Calu3 (cell line): Measurements from ENCODE around the gene INKA2. TPM values are rescaled to one million over a fixed set of nuclear protein-coding genes. Genes with fewer than 3 reads are reported as not detected.

Experiments
- BruUV-seq: library from RNA; stranded (reverse); fragments of 400-500 nt; replicated peaks from 2 replicates; lab custom pipeline; 2021; lab: Mats Ljungman, UMichigan
- CTCF ChIA-PET: fragments of 300-600 bp; sonication (Branson Sonifier 250); formaldehyde crosslinking; loops from one replicate; lab custom pipeline; 2022; ENCODE audit warnings: antibody characterized with exemption; lab: Charles Lee
- DNase-seq: peaks from one replicate; pipeline ENCODE4 v3.0.0; 2022
- H3K27ac Mint-ChIP-seq: one replicate; pipeline ENCODE4 v1.8.0; 2022; ENCODE audit warnings: mixed read lengths; ENCODE audit not compliant: unreplicated experiment
- H3K27me3 Mint-ChIP-seq: one replicate; pipeline ENCODE4 v1.8.0; 2022; ENCODE audit warnings: mixed read lengths; ENCODE audit not compliant: unreplicated experiment
- H3K36me3 Mint-ChIP-seq: one replicate; pipeline ENCODE4 v1.8.0; 2022; ENCODE audit warnings: mild to moderate bottlenecking, moderate library complexity, mixed read lengths; ENCODE audit not compliant: insufficient read depth, unreplicated experiment
- H3K4me1 Mint-ChIP-seq: one replicate; pipeline ENCODE4 v1.8.0; 2022; ENCODE audit warnings: mild to moderate bottlenecking, low read depth, mixed read lengths; ENCODE audit not compliant: unreplicated experiment
- H3K4me3 Mint-ChIP-seq: one replicate; pipeline ENCODE4 v1.8.0; 2022; ENCODE audit warnings: mild to moderate bottlenecking, low read depth, moderate library complexity, mixed read lengths; ENCODE audit not compliant: unreplicated experiment
- H3K9me3 Mint-ChIP-seq: one replicate; pipeline ENCODE4 v1.8.0; 2022; ENCODE audit warnings: low read depth, mixed read lengths; ENCODE audit not compliant: unreplicated experiment
- intact Hi-C: fragments of 100-400 bp; cut with micrococcal nuclease; formaldehyde crosslinking; loops from one replicate; pipeline ENCODE4 v1.10.0; 2022; ENCODE audit not compliant: unreplicated experiment
- total RNA-seq: library from RNA; stranded (reverse); gene quantifications from 2 replicates; pipeline ENCODE4 v1.2.3, GENCODE V29; 2022
- TF ChIP-seq, protein P1 (sequence below): fragments of 200-600 bp; IDR thresholded peaks from one replicate; pipeline ENCODE4 v1.8.0; 2022; ENCODE audit warnings: antibody characterized with exemption; ENCODE audit not compliant: unreplicated experiment

The INKA2 gene
- total RNA-seq, 1 experiment from 2014 or later: not detected

DNA sequence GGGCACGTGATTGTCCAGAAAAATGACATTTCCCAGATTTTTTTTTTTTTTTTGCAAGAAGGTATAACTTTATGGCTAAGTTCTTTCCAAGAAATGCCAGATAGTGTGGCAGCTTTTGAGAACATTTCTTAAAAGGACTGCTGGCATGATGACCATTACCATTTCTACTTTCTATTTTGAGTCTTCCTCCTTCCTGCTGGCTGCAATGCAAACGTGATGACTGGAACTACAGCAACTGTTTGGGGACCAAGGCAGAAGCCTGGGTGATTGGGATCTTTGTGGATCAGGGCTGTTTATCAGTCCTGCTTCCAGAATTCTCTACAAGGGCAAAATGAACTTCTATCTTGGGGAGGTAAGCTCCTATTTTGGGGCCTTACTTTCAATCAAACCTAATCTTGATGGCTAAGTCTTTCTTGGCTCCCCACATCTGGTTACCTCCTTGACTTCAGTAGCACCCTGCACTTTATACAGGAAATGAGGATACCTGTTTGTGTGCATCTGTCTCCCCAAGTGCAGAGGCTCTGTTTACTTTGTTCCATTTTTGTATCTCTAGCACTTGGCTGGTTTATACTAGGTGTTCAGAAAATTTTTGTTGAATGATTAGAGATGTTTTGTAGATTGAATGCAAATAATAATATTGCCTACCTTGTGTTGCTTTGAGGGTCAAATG is 12.8 kb upstream of the INKA2 start:
- Mint-ChIP-seq H3K27ac (no peak overlapping the region), H3K9me3 (no peaks in the 10 kb centered on the region), H3K27me3 (peaks cover 55% of the 10 kb centered on the region), H3K4me1 (peaks cover 8% of the 10 kb centered on the region), H3K36me3 (peaks cover 19% of the 10 kb centered on the region), H3K4me3 (no peak overlapping the region)
- no TSS peak for BruUV-seq
- intact Hi-C loops: no loop called here
- TF ChIP-seq, protein P1, sequence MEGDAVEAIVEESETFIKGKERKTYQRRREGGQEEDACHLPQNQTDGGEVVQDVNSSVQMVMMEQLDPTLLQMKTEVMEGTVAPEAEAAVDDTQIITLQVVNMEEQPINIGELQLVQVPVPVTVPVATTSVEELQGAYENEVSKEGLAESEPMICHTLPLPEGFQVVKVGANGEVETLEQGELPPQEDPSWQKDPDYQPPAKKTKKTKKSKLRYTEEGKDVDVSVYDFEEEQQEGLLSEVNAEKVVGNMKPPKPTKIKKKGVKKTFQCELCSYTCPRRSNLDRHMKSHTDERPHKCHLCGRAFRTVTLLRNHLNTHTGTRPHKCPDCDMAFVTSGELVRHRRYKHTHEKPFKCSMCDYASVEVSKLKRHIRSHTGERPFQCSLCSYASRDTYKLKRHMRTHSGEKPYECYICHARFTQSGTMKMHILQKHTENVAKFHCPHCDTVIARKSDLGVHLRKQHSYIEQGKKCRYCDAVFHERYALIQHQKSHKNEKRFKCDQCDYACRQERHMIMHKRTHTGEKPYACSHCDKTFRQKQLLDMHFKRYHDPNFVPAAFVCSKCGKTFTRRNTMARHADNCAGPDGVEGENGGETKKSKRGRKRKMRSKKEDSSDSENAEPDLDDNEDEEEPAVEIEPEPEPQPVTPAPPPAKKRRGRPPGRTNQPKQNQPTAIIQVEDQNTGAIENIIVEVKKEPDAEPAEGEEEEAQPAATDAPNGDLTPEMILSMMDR: no peak
- no peak for DNase-seq
- CTCF ChIA-PET: interaction anchor here (0.5 kb wide), 1 partner anchor 233 kb away, joined by 3 read pairs; no protein-coding TSS in a partner anchor

DNA sequence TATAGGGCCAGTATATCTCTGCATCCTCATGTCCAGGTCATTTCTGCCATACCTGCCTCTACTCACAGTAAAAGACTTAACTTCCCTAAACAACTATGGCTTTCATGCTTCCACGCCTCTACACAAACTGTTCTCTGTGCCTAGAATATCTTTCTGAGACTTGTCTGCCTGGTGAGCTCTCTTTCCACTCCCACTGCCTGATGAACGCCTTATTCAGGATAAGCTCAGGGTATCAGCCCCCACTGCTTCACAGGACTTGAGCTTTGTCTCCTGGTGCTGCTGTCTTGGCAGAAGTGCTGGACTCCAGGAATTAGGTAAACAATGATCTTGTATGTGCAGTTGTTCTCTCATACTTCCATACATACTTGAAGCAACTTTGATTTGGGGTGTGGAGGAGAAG is 11.7 kb upstream of the INKA2 start:
- H3K4me1 Mint-ChIP-seq: peaks cover 8% of the 10 kb centered on the region
- CTCF ChIA-PET: no interaction called here
- H3K27me3 Mint-ChIP-seq: peaks cover 64% of the 10 kb centered on the region
- DNase-seq: no peak
- no peak overlapping the region for H3K4me3 Mint-ChIP-seq
- TF ChIP-seq, protein P1: no peak
- peaks cover 11% of the 10 kb centered on the region for H3K36me3 Mint-ChIP-seq
- H3K27ac Mint-ChIP-seq: no peak overlapping the region
- intact Hi-C loops: no loop called here
- BruUV-seq: no TSS peak
- H3K9me3 Mint-ChIP-seq: no peaks in the 10 kb centered on the region

DNA sequence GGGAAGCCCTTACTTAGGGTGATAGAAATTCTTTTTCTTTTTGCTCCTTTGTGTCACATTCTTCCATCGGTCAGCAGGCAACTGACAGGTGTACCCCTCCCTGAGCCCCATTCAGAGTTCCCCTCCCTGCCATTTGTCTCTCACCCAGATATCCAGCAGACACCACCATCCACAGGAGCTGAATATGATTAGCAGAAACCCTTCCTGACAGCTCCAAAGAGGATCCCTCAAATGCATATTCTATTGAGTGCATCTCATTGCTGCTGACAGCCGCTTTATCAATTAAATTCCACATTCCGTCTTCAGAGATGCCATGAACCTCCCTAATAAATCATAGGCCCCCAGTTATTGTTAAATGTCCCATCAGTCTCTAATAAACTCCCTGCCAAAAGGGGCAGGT is 10.4 kb upstream of the INKA2 start:
- intact Hi-C loops: loop anchor here (5.0 kb wide), 2 partner anchors 37 to 267 kb away; no protein-coding TSS in a partner anchor
- H3K27ac Mint-ChIP-seq: no peak overlapping the region
- H3K4me1 Mint-ChIP-seq: peaks cover 4% of the 10 kb centered on the region
- H3K4me3 Mint-ChIP-seq: no peak overlapping the region
- H3K9me3 Mint-ChIP-seq: no peaks in the 10 kb centered on the region
- CTCF ChIA-PET: no interaction called here
- peaks cover 64% of the 10 kb centered on the region for H3K27me3 Mint-ChIP-seq
- DNase-seq: no peak
- TF ChIP-seq, protein P1: no peak
- BruUV-seq: no TSS peak
- no peaks in the 10 kb centered on the region for H3K36me3 Mint-ChIP-seq

DNA sequence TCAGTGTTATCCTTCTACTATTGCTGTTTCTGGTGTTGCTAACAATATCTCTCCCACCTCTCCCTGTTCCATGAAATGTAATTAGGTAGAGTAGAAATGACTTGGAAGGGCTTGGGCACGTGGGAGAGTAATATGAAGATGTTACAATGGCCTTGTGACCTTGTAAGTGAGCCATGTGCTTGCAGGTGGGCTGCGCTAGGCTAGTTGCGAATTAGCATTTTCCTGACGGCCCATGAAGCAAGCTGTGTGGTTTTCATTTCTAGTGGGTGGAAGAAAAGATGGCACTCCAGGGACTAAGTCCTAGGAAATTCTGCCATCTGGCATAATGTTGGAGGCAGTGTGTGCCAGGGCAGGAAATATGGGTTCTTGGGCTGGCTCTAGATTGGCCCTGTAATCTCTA is 8.8 kb upstream of the INKA2 start:
- TF ChIP-seq, protein P1: no peak
- H3K4me1 Mint-ChIP-seq: no peaks in the 10 kb centered on the region
- H3K36me3 Mint-ChIP-seq: no peaks in the 10 kb centered on the region
- CTCF ChIA-PET: interaction anchor here (0.5 to 1.4 kb wide), 3 partner anchors 240 to 1128 kb away, joined by 4 to 6 read pairs (median 5); no protein-coding TSS in a partner anchor
- H3K27me3 Mint-ChIP-seq: peaks cover 64% of the 10 kb centered on the region
- intact Hi-C loops: loop anchor here (5.0 kb wide), 2 partner anchors 36 to 266 kb away; no protein-coding TSS in a partner anchor
- H3K4me3 Mint-ChIP-seq: no peak overlapping the region
- no peak overlapping the region for H3K27ac Mint-ChIP-seq
- H3K9me3 Mint-ChIP-seq: no peaks in the 10 kb centered on the region
- no peak for DNase-seq
- BruUV-seq: no TSS peak
